ENCODE measurements around the gene CSNK1D. TPM values are rescaled to one million over a fixed set of nuclear protein-coding genes. Genes with fewer than 3 reads are reported as not detected.
A peak's percentile ranks its signal among the peaks of the same experiment; 100 is the strongest.

The CSNK1D gene
- total RNA-seq, 1 experiment from 2014 or later, result 196 TPM

- BruUV-seq (replicated peaks), result TSS peak; percentile 43
- TF ChIP-seq, protein P1, sequence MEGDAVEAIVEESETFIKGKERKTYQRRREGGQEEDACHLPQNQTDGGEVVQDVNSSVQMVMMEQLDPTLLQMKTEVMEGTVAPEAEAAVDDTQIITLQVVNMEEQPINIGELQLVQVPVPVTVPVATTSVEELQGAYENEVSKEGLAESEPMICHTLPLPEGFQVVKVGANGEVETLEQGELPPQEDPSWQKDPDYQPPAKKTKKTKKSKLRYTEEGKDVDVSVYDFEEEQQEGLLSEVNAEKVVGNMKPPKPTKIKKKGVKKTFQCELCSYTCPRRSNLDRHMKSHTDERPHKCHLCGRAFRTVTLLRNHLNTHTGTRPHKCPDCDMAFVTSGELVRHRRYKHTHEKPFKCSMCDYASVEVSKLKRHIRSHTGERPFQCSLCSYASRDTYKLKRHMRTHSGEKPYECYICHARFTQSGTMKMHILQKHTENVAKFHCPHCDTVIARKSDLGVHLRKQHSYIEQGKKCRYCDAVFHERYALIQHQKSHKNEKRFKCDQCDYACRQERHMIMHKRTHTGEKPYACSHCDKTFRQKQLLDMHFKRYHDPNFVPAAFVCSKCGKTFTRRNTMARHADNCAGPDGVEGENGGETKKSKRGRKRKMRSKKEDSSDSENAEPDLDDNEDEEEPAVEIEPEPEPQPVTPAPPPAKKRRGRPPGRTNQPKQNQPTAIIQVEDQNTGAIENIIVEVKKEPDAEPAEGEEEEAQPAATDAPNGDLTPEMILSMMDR (IDR thresholded peaks at IDR 0.05; ENCODE audit: insufficient read depth in 1 of 2, low read depth in 1 of 2, low read length in 1 of 2, severe bottlenecking in 1 of 2, unreplicated experiment in 1 of 2), result no peak
- no peaks in the 10 kb centered on the region for H3K27me3 ChIP-seq (replicated peaks; ENCODE audit: control insufficient read depth, insufficient read depth, low read length)
- H3K27ac Mint-ChIP-seq (ENCODE audit: unreplicated experiment), result peak overlapping the region; percentile 63
- peaks cover 13% of the 10 kb centered on the region for H3K36me3 Mint-ChIP-seq (ENCODE audit: insufficient read depth, unreplicated experiment)
- no peaks in the 10 kb centered on the region for H3K4me1 Mint-ChIP-seq (ENCODE audit: low read depth, unreplicated experiment)
- H3K4me3 ChIP-seq (ENCODE audit: low read depth, low read length), result peak overlapping the region; percentile 59
- H3K27me3 Mint-ChIP-seq (ENCODE audit: insufficient read depth, unreplicated experiment), result no peaks in the 10 kb centered on the region
- intact Hi-C loops (cut with micrococcal nuclease; ENCODE audit: unreplicated experiment), result no loop called here
- ChIA-PET CTCF (interaction anchor here (1.6 kb wide), 1 partner anchor 24 kb away, joined by 5 read pairs; no protein-coding TSS in a partner anchor), POLR2A (no interaction called here)
- peak overlapping the region; percentile 60 for H3K4me3 Mint-ChIP-seq (ENCODE audit: unreplicated experiment)
- H3K9me3 Mint-ChIP-seq (ENCODE audit: unreplicated experiment), result no peaks in the 10 kb centered on the region
- H3K4me1 ChIP-seq, result peaks cover 38% of the 10 kb centered on the region
- no peaks in the 10 kb centered on the region for H3K9me3 ChIP-seq
- no peak for DNase-seq
- H3K36me3 ChIP-seq (ENCODE audit: control insufficient read depth, insufficient read depth, low read length), result no peaks in the 10 kb centered on the region
Observed at GRCh38 chr17:82229698-82230608, 43.5 kb downstream of the CSNK1D start.

DNA sequence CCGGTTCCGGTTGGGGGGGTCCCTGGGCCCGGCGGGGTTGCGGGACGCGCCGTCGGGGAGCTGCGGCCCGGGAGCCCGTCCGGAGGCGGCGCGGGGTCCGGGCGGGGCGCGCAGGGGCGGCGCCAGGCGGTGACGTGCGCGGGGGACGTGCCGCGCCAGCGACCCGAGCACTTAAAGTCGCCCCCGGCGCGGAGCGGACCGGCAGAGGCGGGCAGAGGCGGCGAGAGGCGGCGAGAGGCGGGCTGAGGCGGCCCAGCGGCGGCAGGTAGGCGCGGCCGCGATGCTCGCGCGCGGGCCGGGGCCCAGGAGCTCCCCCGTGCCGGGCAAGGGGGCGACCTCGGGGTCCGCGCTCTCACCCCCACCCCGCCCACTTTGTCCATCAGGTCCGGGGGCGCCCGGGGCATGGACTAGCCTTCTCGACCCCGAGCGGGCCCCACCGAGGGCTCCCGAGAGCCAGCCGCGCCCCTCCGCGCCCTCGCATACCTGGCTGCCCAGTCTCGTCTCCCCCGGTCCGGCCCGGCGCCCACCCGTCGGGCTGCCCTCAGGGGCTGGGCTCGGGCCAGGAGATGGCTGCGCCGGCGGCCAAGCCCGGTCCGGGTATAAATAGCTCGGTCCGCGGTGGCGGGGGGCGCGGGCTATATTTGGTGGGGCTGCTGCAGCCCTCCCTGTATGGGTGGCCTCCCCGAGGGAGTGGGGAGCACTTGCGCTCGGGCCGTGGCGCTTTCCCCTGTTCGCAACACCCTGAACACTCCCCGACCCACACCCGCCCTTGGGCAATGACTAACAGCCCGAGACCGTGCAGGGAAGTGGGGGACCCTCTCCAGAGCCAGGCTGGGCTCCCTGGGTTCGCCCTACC, 44.4 kb downstream of the CSNK1D start, which contains the start of gene SLC16A3:
Gene SLC16A3, plus strand, starts transcription at position 201 of the 856 bp plus-strand sequence. CDS start 6,967 bp downstream, outside the sequence.
- Mint-ChIP-seq H3K27ac (ENCODE audit: unreplicated experiment) (peak within 1 kb of the TSS; percentile 63), H3K4me1 (ENCODE audit: low read depth, unreplicated experiment) (no peaks in the 10 kb centered on the region), H3K9me3 (ENCODE audit: unreplicated experiment) (no peaks in the 10 kb centered on the region), H3K4me3 (ENCODE audit: unreplicated experiment) (peak within 1 kb of the TSS; percentile 63), H3K27me3 (ENCODE audit: insufficient read depth, unreplicated experiment) (no peaks in the 10 kb centered on the region), H3K36me3 (ENCODE audit: insufficient read depth, unreplicated experiment) (peaks cover 15% of the 10 kb centered on the region)
- DNase-seq, result peak; percentile 75 to 81
- no TSS peak for BruUV-seq (replicated peaks)
- ChIA-PET CTCF (interaction anchor here (0.5 to 1.6 kb wide), 2 partner anchors 23 to 232 kb away, joined by 3 to 5 read pairs; no protein-coding TSS in a partner anchor), POLR2A (no interaction called here)
- no peaks in the 10 kb centered on the region for H3K36me3 ChIP-seq (ENCODE audit: control insufficient read depth, insufficient read depth, low read length)
- H3K9me3 ChIP-seq, result no peaks in the 10 kb centered on the region
- intact Hi-C loops (cut with micrococcal nuclease; ENCODE audit: unreplicated experiment), result no loop called here
- TF ChIP-seq, protein P1 (IDR thresholded peaks at IDR 0.05; ENCODE audit: insufficient read depth in 1 of 2, low read depth in 1 of 2, low read length in 1 of 2, severe bottlenecking in 1 of 2, unreplicated experiment in 1 of 2), result no peak
- no peaks in the 10 kb centered on the region for H3K27me3 ChIP-seq (replicated peaks; ENCODE audit: control insufficient read depth, insufficient read depth, low read length)
- peaks cover 31% of the 10 kb centered on the region for H3K4me1 ChIP-seq
- peak within 1 kb of the TSS; percentile 59 for H3K4me3 ChIP-seq (ENCODE audit: low read depth, low read length)

GRCh38 chr17:82228278-82228841, 45.1 kb downstream of the CSNK1D start:
- no TSS peak for BruUV-seq (replicated peaks)

More at GRCh38 chr17:82228278-82228841, 45.1 kb downstream of the CSNK1D start:
- Mint-ChIP-seq H3K36me3 (ENCODE audit: insufficient read depth, unreplicated experiment) (peaks cover 15% of the 10 kb centered on the region), H3K4me3 (ENCODE audit: unreplicated experiment) (peak overlapping the region; percentile 63), H3K27me3 (ENCODE audit: insufficient read depth, unreplicated experiment) (no peaks in the 10 kb centered on the region), H3K27ac (ENCODE audit: unreplicated experiment) (no peak overlapping the region), H3K4me1 (ENCODE audit: low read depth, unreplicated experiment) (no peaks in the 10 kb centered on the region), H3K9me3 (ENCODE audit: unreplicated experiment) (no peaks in the 10 kb centered on the region)
- no peaks in the 10 kb centered on the region for H3K27me3 ChIP-seq (replicated peaks; ENCODE audit: control insufficient read depth, insufficient read depth, low read length)
- TF ChIP-seq, protein P1 (IDR thresholded peaks at IDR 0.05; ENCODE audit: insufficient read depth in 1 of 2, low read depth in 1 of 2, low read length in 1 of 2, severe bottlenecking in 1 of 2, unreplicated experiment in 1 of 2), result no peak
- H3K4me3 ChIP-seq (ENCODE audit: low read depth, low read length), result peak overlapping the region; percentile 46
- ChIA-PET POLR2A (no interaction called here), CTCF (interaction anchor here (1.6 kb wide), 1 partner anchor 22 kb away, joined by 5 read pairs; no protein-coding TSS in a partner anchor)
- intact Hi-C loops (cut with micrococcal nuclease; ENCODE audit: unreplicated experiment), result no loop called here
- no peak for DNase-seq
- no peaks in the 10 kb centered on the region for H3K36me3 ChIP-seq (ENCODE audit: control insufficient read depth, insufficient read depth, low read length)
- H3K4me1 ChIP-seq, result peaks cover 31% of the 10 kb centered on the region
- no peaks in the 10 kb centered on the region for H3K9me3 ChIP-seq

All from Caco-2 (cell line).